HepG2 (cell line): ENCODE data around the gene KARS1. TPM values are rescaled to one million over a fixed set of nuclear protein-coding genes. Genes with fewer than 3 reads are reported as not detected.

Experiments
- ARID2 ChIP-seq: sonication (generic); formaldehyde crosslinking; IDR thresholded peaks from 2 replicates; pipeline ENCODE4 v1.8.1; 2022; ENCODE audit warnings: mild to moderate bottlenecking, missing genetic modification reagents, borderline replicate concordance
- MXD4 ChIP-seq: IDR thresholded peaks from 2 replicates; pipeline ENCODE4 v1.6.1; 2016; ENCODE audit warnings: mild to moderate bottlenecking, missing biosample characterization, missing genetic modification reagents
- NFYB ChIP-seq: sonication (generic); formaldehyde crosslinking; IDR thresholded peaks from 2 replicates; pipeline ENCODE4 v1.4.0; 2020; ENCODE audit warnings: missing genetic modification reagents
- PBX2 ChIP-seq: IDR thresholded peaks from 2 replicates; pipeline ENCODE4 v1.6.1; 2016; ENCODE audit warnings: control low read depth
- THYN1 ChIP-seq: sonication (generic); formaldehyde crosslinking; IDR thresholded peaks from 2 replicates; pipeline ENCODE4 v1.8.1; 2023; ENCODE audit warnings: low read depth, mild to moderate bottlenecking, moderate library complexity, missing genetic modification reagents, borderline replicate concordance
- TMF1 ChIP-seq: sonication (generic); formaldehyde crosslinking; IDR thresholded peaks from 2 replicates; pipeline ENCODE4 v1.8.1; 2022; ENCODE audit warnings: low read depth, missing genetic modification reagents
- ZBTB4 ChIP-seq: sonication (generic); formaldehyde crosslinking; IDR thresholded peaks from 2 replicates; pipeline ENCODE4 v1.4.0; 2020; ENCODE audit warnings: missing genetic modification reagents, mild to moderate bottlenecking, borderline replicate concordance
- ZBTB7A ChIP-seq: sonication (generic); formaldehyde crosslinking; IDR thresholded peaks from 2 replicates; pipeline ENCODE4 v1.8.0; 2022; ENCODE audit warnings: mild to moderate bottlenecking, missing genetic modification reagents
- ZNF180 ChIP-seq: sonication (generic); formaldehyde crosslinking; IDR thresholded peaks from 2 replicates; pipeline ENCODE4 v1.4.0; 2020; ENCODE audit warnings: low read depth, missing genetic modification reagents, borderline replicate concordance
- ZNF296 ChIP-seq: sonication (generic); formaldehyde crosslinking; conservative IDR thresholded peaks from 2 replicates; pipeline ENCODE4 v1.5.0; 2020; ENCODE audit warnings: mild to moderate bottlenecking, missing genetic modification reagents
- ZNF354B ChIP-seq: sonication (generic); formaldehyde crosslinking; IDR thresholded peaks from 2 replicates; pipeline ENCODE4 v1.8.0; 2022; ENCODE audit warnings: mild to moderate bottlenecking, missing genetic modification reagents
- ZNF503 ChIP-seq: sonication (generic); formaldehyde crosslinking; IDR thresholded peaks from 2 replicates; pipeline ENCODE4 v1.4.0; 2020; ENCODE audit warnings: missing genetic modification reagents
- ZNF629 ChIP-seq: sonication (generic); formaldehyde crosslinking; conservative IDR thresholded peaks from 2 replicates; pipeline ENCODE4 v1.5.0; 2020; ENCODE audit warnings: missing genetic modification reagents
- ZSCAN22 ChIP-seq: sonication (generic); formaldehyde crosslinking; IDR thresholded peaks from 2 replicates; pipeline ENCODE4 v1.4.0; 2020; ENCODE audit warnings: mild to moderate bottlenecking, missing genetic modification reagents
- polyA plus RNA-seq, 8 experiments: library from polyadenylated mRNA; depleted of rRNA in 3 of 8; stranded (reverse) in 7 of 8; unstranded in 1 of 8; fragments of >200 nt; fragmentation: Illumina TruSeq in 4 of 8; extraction: Trizol in 4 of 8; gene quantifications; 2 replicates each; pipeline versions ENCODE4 v1.2.1 to v1.2.3, GENCODE V29; 2011 to 2016; ENCODE audit warnings: low read depth in 4 of 8, missing spikeins in 1 of 8, mixed read lengths in 1 of 8; ENCODE audit not compliant: insufficient read depth in 1 of 8
- total RNA-seq, 5 experiments: library from RNA; depleted of rRNA; stranded (reverse); fragments of >200 nt; fragmentation: Illumina TruSeq; extraction: Trizol; gene quantifications; 2 replicates each; pipeline ENCODE4 v1.2.3, GENCODE V29; 2016; ENCODE audit warnings: low read depth in 1 of 5
- TF ChIP-seq, protein P1 (sequence below): sonication (generic); formaldehyde crosslinking; IDR thresholded peaks from 2 replicates; pipeline ENCODE4 v1.5.0; 2020; ENCODE audit warnings: missing genetic modification reagents
- TF ChIP-seq, protein P2 (sequence below): sonication (generic); formaldehyde crosslinking; IDR thresholded peaks from 2 replicates; pipeline ENCODE4 v1.5.0; 2020; ENCODE audit warnings: missing genetic modification reagents, mild to moderate bottlenecking, borderline replicate concordance

The KARS1 gene
- total and polyA plus RNA-seq, 2 of the 13 experiments (the other 11 are each of a cell fraction or from before 2014, with no cell fraction given) = 141 to 276 TPM

- TF ChIP-seq ZBTB4 (peak; percentile 78), MXD4 (CRISPR knock-in tag) (peak; percentile 90), ZNF503 (CRISPR knock-in tag) (0 out of 2 replicates have a peak, but pooled peaks have one; percentile 40), ZNF354B (CRISPR knock-in tag) (no peak), ZSCAN22 (no peak), ZNF296 (CRISPR knock-in tag) (no peak; the same call in 1 of the 2 replicates), THYN1 (no peak), NFYB (CRISPR knock-in tag) (0 out of 2 replicates have a peak, but pooled peaks have one; percentile 34), ARID2 (CRISPR knock-in tag) (no peak), ZBTB7A (CRISPR knock-in tag) (peak; percentile 75; the same call in 1 of the 2 replicates), TMF1 (0 out of 2 replicates have a peak, but pooled peaks have one; percentile 28), ZNF180 (CRISPR knock-in tag) (peak; percentile 84), ZNF629 (CRISPR knock-in tag) (peak; percentile 20; the same call in 1 of the 2 replicates), PBX2 (CRISPR knock-in tag) (peak; percentile 56; the same call in 1 of the 2 replicates)
- TF ChIP-seq, protein P1, sequence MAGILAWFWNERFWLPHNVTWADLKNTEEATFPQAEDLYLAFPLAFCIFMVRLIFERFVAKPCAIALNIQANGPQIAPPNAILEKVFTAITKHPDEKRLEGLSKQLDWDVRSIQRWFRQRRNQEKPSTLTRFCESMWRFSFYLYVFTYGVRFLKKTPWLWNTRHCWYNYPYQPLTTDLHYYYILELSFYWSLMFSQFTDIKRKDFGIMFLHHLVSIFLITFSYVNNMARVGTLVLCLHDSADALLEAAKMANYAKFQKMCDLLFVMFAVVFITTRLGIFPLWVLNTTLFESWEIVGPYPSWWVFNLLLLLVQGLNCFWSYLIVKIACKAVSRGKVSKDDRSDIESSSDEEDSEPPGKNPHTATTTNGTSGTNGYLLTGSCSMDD (CRISPR knock-in tag) = no peak; the same call in 1 of the 2 replicates
- TF ChIP-seq, protein P2, sequence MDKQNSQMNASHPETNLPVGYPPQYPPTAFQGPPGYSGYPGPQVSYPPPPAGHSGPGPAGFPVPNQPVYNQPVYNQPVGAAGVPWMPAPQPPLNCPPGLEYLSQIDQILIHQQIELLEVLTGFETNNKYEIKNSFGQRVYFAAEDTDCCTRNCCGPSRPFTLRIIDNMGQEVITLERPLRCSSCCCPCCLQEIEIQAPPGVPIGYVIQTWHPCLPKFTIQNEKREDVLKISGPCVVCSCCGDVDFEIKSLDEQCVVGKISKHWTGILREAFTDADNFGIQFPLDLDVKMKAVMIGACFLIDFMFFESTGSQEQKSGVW (CRISPR knock-in tag) = 0 out of 2 replicates have a peak, but pooled peaks have one; percentile 71
Observed at GRCh38 chr16:75647492-75648264, at the start of gene KARS1, which contains the start of gene TERF2IP (continued).
